ENCODE measurements around the gene RAMP3.

The RAMP3 gene

GRCh38 chr7:45181991-45182855 is 24.6 kb downstream of the RAMP3 start:
- Histone ChIP-seq H3K27me3 (replicated peaks; ENCODE audit: control insufficient read depth, insufficient read depth, low read length) (no peaks in the 10 kb centered on the region; the same call in none of the 2 replicates), H3K4me3 (replicated peaks; ENCODE audit: low read depth, low read length) (no peak overlapping the region), H3K36me3 (ENCODE audit: control insufficient read depth, insufficient read depth, low read length) (no peaks in the 10 kb centered on the region)
- TF ChIP-seq CTCF (IDR thresholded peaks at IDR 0.05; ENCODE audit: insufficient read depth, low read length, poor library complexity, severe bottlenecking): no peak
- no peak for DNase-seq (ENCODE audit: extremely low read depth, insufficient read length)

- DNase-seq (ENCODE audit: extremely low read depth, insufficient read length): no peak
- H3K4me3 ChIP-seq (replicated peaks; ENCODE audit: low read depth, low read length): no peak overlapping the region
- no peak for TF ChIP-seq CTCF (IDR thresholded peaks at IDR 0.05; ENCODE audit: insufficient read depth, low read length, poor library complexity, severe bottlenecking)
- H3K36me3 ChIP-seq (ENCODE audit: control insufficient read depth, insufficient read depth, low read length): no peaks in the 10 kb centered on the region
- H3K27me3 ChIP-seq (replicated peaks; ENCODE audit: control insufficient read depth, insufficient read depth, low read length): no peaks in the 10 kb centered on the region; the same call in none of the 2 replicates
These were observed 25.5 kb downstream of the RAMP3 start for GRCh38 chr7:45182856-45183710.

- Histone ChIP-seq H3K4me3 (replicated peaks; ENCODE audit: low read depth, low read length) (no peak overlapping the region), H3K27me3 (replicated peaks; ENCODE audit: control insufficient read depth, insufficient read depth, low read length) (no peaks in the 10 kb centered on the region; the same call in none of the 2 replicates), H3K36me3 (ENCODE audit: control insufficient read depth, insufficient read depth, low read length) (no peaks in the 10 kb centered on the region)
- no peak for TF ChIP-seq CTCF (IDR thresholded peaks at IDR 0.05; ENCODE audit: insufficient read depth, low read length, poor library complexity, severe bottlenecking)
- no peak for DNase-seq (ENCODE audit: extremely low read depth, insufficient read length)
These were observed 26.2 kb downstream of the RAMP3 start for GRCh38 chr7:45183711-45184210.

GRCh38 chr7:45184326-45185027 is 26.9 kb downstream of the RAMP3 start:
- Histone ChIP-seq H3K27me3 (replicated peaks; ENCODE audit: control insufficient read depth, insufficient read depth, low read length) (no peaks in the 10 kb centered on the region; the same call in 1 of the 2 replicates), H3K4me3 (replicated peaks; ENCODE audit: low read depth, low read length) (no peak overlapping the region), H3K36me3 (ENCODE audit: control insufficient read depth, insufficient read depth, low read length) (no peaks in the 10 kb centered on the region)
- no peak for DNase-seq (ENCODE audit: extremely low read depth, insufficient read length)
- TF ChIP-seq CTCF (IDR thresholded peaks at IDR 0.05; ENCODE audit: insufficient read depth, low read length, poor library complexity, severe bottlenecking): no peak

- Histone ChIP-seq H3K27me3 (replicated peaks; ENCODE audit: control insufficient read depth, insufficient read depth, low read length) (no peaks in the 10 kb centered on the region), H3K36me3 (ENCODE audit: control insufficient read depth, insufficient read depth, low read length) (no peaks in the 10 kb centered on the region), H3K4me3 (replicated peaks; ENCODE audit: low read depth, low read length) (no peak overlapping the region)
- DNase-seq (ENCODE audit: extremely low read depth, insufficient read length): no peak
- TF ChIP-seq CTCF (IDR thresholded peaks at IDR 0.05; ENCODE audit: insufficient read depth, low read length, poor library complexity, severe bottlenecking): no peak
These were observed 27.7 kb downstream of the RAMP3 start for GRCh38 chr7:45185028-45185863.

Data from GM06990 (cell line).